ENCODE data around the gene CNNM2.

CNNM2 gene

DNA sequence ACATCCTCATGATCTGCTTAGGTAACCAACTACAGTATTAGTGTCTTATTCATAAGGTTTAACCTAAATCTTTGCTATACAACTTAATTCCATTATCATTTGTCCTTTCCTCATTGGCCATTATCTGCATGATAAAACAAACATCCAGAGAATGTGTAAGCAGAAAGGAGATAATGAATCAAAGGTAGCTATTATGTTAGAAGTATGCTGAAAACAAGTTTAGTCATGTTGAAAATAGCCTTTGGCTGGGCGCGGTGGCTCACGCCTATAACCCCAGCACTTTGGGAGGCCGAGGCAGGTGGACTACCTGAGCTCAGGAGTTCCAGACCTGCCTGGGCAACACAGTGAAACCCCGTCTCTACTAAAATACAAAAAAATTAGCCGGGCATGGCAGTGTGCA, 196.8 kb downstream of the CNNM2 start:
- H3K4me3 ChIP-seq (ENCODE audit: low read length), result no peak overlapping the region
- peak; percentile 84 for DNase-seq (ENCODE audit: low read depth)
- TF ChIP-seq, protein P1, sequence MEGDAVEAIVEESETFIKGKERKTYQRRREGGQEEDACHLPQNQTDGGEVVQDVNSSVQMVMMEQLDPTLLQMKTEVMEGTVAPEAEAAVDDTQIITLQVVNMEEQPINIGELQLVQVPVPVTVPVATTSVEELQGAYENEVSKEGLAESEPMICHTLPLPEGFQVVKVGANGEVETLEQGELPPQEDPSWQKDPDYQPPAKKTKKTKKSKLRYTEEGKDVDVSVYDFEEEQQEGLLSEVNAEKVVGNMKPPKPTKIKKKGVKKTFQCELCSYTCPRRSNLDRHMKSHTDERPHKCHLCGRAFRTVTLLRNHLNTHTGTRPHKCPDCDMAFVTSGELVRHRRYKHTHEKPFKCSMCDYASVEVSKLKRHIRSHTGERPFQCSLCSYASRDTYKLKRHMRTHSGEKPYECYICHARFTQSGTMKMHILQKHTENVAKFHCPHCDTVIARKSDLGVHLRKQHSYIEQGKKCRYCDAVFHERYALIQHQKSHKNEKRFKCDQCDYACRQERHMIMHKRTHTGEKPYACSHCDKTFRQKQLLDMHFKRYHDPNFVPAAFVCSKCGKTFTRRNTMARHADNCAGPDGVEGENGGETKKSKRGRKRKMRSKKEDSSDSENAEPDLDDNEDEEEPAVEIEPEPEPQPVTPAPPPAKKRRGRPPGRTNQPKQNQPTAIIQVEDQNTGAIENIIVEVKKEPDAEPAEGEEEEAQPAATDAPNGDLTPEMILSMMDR (IDR thresholded peaks at IDR 0.05; ENCODE audit: insufficient read depth, low read depth, low read length, missing control alignments), result no peak

DNA sequence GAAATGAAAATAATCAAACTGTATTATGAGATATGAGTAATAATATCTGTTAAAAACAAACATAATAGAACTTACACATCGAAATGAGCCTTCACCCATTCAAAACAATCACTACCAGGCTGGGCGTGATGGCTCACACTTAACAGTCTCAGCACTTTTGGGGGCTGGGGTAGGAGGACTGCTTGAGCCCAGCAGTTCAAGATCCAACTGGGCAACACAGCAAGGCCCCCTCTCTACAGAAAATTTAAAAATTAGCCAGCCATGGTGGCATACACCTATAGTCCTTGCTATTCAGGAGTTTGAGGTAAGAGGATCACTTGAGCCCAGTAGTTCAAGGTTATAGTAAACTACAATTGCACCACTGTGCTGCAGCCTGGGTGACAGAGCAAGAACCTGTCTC, 199.2 kb downstream of the CNNM2 start:
- no peak for DNase-seq (ENCODE audit: low read depth)
- TF ChIP-seq, protein P1 (IDR thresholded peaks at IDR 0.05; ENCODE audit: insufficient read depth, low read depth, low read length, missing control alignments), result no peak
- H3K4me3 ChIP-seq (ENCODE audit: low read length), result no peak overlapping the region

DNA sequence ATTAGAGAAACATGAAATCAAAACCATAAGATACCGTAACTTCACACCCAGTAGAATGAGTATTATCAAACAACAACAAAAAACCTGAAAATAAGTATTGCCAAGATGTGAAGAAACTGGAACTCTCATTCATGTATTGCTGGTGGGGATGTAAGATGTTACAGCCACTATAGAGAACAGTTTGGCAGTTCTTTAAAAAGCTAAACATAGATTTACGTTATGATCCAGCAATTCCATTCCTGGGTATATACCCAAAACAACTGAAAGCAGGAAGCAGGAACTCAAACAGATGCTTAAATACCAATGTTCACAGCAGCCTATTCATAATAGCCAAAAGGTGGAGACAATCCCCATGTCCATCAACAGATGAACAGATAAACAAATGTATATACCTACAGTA, 202.5 kb downstream of the CNNM2 start:
- TF ChIP-seq, protein P1 (IDR thresholded peaks at IDR 0.05; ENCODE audit: insufficient read depth, low read depth, low read length, missing control alignments), result no peak
- DNase-seq (ENCODE audit: low read depth), result no peak
- no peak overlapping the region for H3K4me3 ChIP-seq (ENCODE audit: low read length)

DNA sequence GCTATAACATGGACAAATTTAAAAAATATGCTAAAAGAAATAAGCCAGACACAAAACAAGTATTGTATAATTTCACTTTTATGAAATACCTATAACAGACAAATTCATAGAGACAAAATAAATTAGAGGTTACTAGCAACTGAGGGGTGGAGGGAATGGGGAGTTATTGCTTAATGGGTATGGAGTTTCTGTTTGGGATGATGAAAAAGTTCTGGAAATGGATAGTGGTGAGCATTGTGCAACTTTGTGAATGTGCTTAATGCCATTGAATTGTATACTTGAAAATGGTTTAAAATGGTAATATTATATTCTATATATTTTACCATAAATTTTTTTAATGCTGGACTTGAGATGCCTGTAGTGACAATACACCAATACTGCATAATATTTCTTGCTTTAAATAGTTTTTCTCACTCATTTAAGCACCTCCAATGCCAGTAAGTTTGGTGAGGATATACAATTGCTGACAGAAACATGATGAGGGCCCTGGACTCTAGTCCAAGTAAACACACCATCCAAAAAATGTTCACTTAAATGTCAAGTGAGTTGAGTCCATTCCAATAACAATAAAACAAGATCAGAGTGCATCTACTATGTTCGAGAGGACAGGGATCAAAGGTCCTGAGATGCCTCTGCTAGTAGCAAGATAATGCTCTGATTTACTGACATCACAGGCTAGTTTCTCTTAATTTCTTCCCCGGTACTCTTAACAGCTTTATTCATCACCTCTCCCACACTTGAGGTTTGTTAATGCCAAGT, 203.1 kb downstream of the CNNM2 start:
- TF ChIP-seq, protein P1 (IDR thresholded peaks at IDR 0.05; ENCODE audit: insufficient read depth, low read depth, low read length, missing control alignments), result no peak
- DNase-seq (ENCODE audit: low read depth), result peak; percentile 7
- H3K4me3 ChIP-seq (ENCODE audit: low read length), result no peak overlapping the region

DNA sequence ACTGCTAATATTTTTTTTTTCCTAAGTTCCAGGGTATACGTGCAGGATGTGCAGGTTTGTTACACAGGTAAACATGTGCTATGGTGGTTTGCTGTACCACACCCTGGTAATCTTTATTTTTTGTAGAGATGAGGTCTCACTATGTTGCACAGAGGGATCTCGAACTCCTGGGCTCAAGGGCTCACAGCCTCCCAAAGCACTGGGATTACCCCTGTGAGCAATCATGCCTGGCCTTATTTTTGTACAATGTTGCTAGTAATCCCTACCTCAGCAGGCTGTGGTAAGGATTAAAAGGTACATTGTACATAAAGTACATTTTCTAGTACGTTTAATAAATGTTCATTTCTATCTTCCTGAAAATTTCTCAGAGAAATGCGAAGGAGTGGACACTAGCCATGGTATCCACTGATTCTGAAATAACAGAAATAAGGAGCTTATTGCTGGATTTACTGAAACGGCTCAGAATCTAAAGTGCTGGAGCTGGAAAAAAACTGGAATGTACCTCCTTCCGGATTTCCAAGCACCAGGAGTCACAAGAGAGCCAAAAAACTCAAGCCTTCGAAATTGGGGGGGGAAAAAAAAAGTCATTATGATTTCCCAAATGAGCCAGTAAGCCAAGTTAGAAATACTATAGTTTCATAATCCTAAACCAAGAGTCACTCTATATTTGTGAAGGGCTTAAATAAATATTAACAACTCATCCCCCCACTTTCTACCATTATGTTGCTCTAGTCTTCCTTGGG, 205.4 kb downstream of the CNNM2 start:
- H3K4me3 ChIP-seq (ENCODE audit: low read length), result no peak overlapping the region

DNA sequence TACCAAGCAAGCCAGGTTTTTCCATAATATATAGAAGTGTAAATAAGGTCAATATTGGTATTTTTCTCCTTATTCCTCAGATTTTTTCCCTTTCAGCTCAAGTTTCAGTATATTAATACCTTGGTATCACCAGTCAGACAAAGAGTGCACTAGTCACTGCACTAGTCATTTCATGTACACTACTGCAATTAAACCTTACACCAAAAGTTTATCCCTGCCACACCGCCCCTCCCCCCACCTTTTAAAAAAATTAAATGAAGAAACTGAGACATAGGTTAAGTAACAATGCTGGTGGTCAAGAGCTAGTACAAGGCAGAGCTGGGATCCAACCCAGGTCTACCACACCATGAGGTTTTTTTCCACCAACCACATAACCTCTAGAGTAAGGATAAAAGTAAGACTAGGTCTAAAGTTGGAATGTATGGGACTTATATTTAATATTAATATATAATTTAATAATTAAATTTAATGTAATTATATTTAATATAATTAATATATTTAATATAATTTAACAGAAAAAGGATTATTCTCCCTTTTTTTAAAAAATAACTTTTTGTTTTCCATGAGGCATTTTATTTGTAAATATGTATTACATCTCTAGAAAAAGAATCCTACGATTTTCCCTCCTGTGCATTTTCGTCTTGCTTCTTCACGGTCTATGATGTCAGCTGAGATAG, 206.5 kb downstream of the CNNM2 start:
- no peak overlapping the region for H3K4me3 ChIP-seq (ENCODE audit: low read length)
- no peak for DNase-seq (ENCODE audit: low read depth)
- TF ChIP-seq, protein P1 (IDR thresholded peaks at IDR 0.05; ENCODE audit: insufficient read depth, low read depth, low read length, missing control alignments), result no peak

More for the DNA sequence above, 205.4 kb downstream of the CNNM2 start:
- TF ChIP-seq, protein P1 (IDR thresholded peaks at IDR 0.05; ENCODE audit: insufficient read depth, low read depth, low read length, missing control alignments), result no peak
- DNase-seq (ENCODE audit: low read depth), result no peak

All from epithelial cell of esophagus (primary cell).